Right lobe of liver (tissue), 6 donors: ENCODE results near the gene CERS6. TPM values are rescaled to one million over a fixed set of nuclear protein-coding genes. Genes with fewer than 3 reads are reported as not detected.

Experiments used
- ATAC-seq, 4 donors: fragments of 200-7000 bp; cut with Tn5 transposase; one replicate each; pipeline ENCODE4 v1.9.1; 2020; ENCODE audit warnings: mild to moderate bottlenecking in 4 of 4, moderate library complexity in 4 of 4
- DNase-seq, 3 donors: peaks; one replicate each; pipeline ENCODE4 v3.0.0-alpha.2; 2020
- H3K27ac ChIP-seq, 3 donors: fragments of 200-600 bp; one replicate each; pipeline ENCODE4 v1.8.0; 2022
- H3K27me3 ChIP-seq, 2 donors: fragments of 200-600 bp; one replicate each; pipeline ENCODE4 v1.8.0; 2022
- H3K36me3 ChIP-seq, 4 donors: fragments of 200-600 bp; sonication (generic) in 1 of 4; one replicate each; pipeline versions ENCODE4 v1.5.1 to v1.8.0; 2017 to 2022; ENCODE audit warnings: control low read depth in 1 of 4
- H3K4me1 ChIP-seq, 4 donors: fragments of 200-600 bp; sonication (generic) in 1 of 4; one replicate each; pipeline versions ENCODE4 v1.5.1 to v1.8.0; 2017 to 2022; ENCODE audit warnings: control low read depth in 1 of 4
- H3K4me3 ChIP-seq, 3 donors: fragments of 200-600 bp; one replicate each; pipeline ENCODE4 v1.8.0; 2022
- H3K9me3 ChIP-seq, 4 donors: fragments of 200-600 bp; sonication (generic) in 1 of 4; one replicate each; pipeline versions ENCODE4 v1.5.1 to v1.8.0; 2017 to 2022; ENCODE audit warnings: control low read depth in 1 of 4
- CTCF ChIP-seq, 4 donors: fragments of 200-600 bp in 3 of 4; fragments of 450-650 bp in 1 of 4; IDR thresholded peaks; one replicate each; pipeline versions ENCODE4 v1.5.1 to v1.8.0; 2016 to 2022; ENCODE audit warnings: antibody characterized with exemption in 4 of 4, mild to moderate bottlenecking in 2 of 4
- POLR2A ChIP-seq: fragments of 450-650 bp; IDR thresholded peaks from one replicate; pipeline ENCODE4 v1.6.1; 2017; ENCODE audit warnings: antibody characterized with exemption, mild to moderate bottlenecking
- WGBS: methylation state at CpG from one replicate; pipeline ENCODE4 v1.1.6; 2018; ENCODE audit warnings: low coverage, low lambda C conversion rate; ENCODE audit not compliant: insufficient coverage; ENCODE audit errors: missing lambda C conversion rate; 5-methylcytosine and 5-hydroxymethylcytosine counted together
- intact Hi-C, 2 donors: fragments of 100-400 bp; cut with DNase I; formaldehyde crosslinking; loops; one replicate each; pipeline versions ENCODE4 v1.11.2 to v1.14.1; 2022
- total RNA-seq, 6 experiments: library from RNA; depleted of rRNA in 2 of 6; stranded (reverse); fragments of >200 nt in 2 of 6; fragmentation: NEBNext Ultra II Directional in 3 of 6; extraction: Animal tissue kit (Norgen Biotek cat#: 25700) in 3 of 6; gene quantifications; one replicate each; pipeline versions ENCODE4 v1.1.0 to v1.2.4, GENCODE V29; 2016 to 2023
- donor health status: DM: no; HTN: yes; CAD: no.
- donor health status: DM: no; HTN: no; CAD: no.
- donor health status: DM: no; HTN: no; CAD: no.
- donor health status: DM: no; HTN: yes; CAD: no.
- donor health status: DM: no; HTN: yes; CAD: no.

The CERS6 gene
- total RNA-seq, 6 experiments from 2014 or later = 10.4 to 30.1 (median 15.6) TPM

DNA sequence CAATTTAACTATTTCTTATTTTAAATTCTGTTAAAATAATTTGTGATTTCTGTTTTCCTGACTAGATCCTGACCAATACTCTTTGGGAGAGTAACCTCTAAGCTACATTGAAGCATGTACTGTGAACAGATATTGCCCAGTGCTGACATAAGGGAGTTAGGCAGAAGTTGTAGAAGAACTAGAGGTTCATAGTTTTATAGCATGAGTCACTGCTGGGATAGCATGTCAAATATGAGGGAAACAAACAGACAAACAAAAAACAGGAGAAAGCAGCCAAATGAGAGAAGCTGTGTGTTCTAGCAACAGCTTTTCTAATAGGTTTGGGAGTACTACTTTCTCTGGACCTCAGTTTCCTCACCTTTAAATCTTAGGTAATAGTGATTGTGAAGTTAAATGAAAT is 72.4 kb downstream of the CERS6 start:
- H3K27ac ChIP-seq = no peak overlapping the region
- TF ChIP-seq CTCF (IDR thresholded peaks at IDR 0.05) (no peak), POLR2A (no peak)
- no peaks in the 10 kb centered on the region for H3K9me3 ChIP-seq
- H3K4me1 ChIP-seq = peaks cover 0 to 2% (median 0%) of the 10 kb centered on the region in 4 donors
- intact Hi-C loops = no loop called here
- ATAC-seq (peak in 1 of 4 donors; percentile 68), DNase-seq (no peak)
- no peaks in the 10 kb centered on the region for H3K36me3 ChIP-seq
- H3K4me3 ChIP-seq = no peak overlapping the region
- H3K27me3 ChIP-seq = no peaks in the 10 kb centered on the region

GRCh38 chr2:168529054-168529833 is 73.2 kb downstream of the CERS6 start:
- Histone ChIP-seq H3K27ac (no peak overlapping the region), H3K4me3 (no peak overlapping the region), H3K9me3 (no peaks in the 10 kb centered on the region), H3K36me3 (no peaks in the 10 kb centered on the region), H3K4me1 (peaks cover 0 to 2% (median 0%) of the 10 kb centered on the region in 4 donors), H3K27me3 (no peaks in the 10 kb centered on the region)
- intact Hi-C loops = no loop called here
- DNase-seq = no peak
- TF ChIP-seq CTCF (IDR thresholded peaks at IDR 0.05) (no peak), POLR2A (no peak)
- no peak for ATAC-seq
- 79% methylated on average over 2 of the region's 2 CpGs for WGBS

DNA sequence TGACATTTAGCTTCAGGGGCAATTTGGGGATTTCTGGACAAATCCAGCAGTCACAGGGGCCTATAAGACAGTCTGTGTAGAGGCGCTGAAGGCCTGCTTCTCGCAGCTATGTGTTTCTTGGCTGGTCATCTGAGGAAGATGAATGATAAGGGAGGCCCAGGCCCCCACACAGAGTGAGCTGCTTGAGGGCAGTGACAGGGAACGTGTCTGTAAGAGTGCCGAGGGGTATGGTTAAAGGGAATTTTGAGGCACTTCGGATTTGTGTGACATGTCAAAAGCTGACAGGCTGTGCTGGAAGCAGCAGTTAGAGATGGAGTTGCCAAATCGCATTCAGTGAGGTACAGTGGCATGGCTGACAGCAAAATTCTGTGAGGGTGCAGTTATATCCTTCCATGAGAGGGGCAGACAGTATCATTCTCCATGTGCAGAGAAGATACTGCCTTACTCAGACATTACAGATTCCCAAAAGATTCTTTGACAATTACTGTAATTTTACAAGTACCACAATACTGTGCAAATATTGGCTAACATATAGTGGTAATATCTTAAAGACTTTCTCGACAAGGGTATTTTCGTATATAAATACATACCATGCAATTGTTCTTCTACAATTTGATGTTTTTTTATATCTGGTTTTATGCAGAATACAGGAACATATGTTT is 74.0 kb downstream of the CERS6 start:
- no peaks in the 10 kb centered on the region for H3K9me3 ChIP-seq
- H3K27ac ChIP-seq = no peak overlapping the region
- 94% methylated on average over 5 of the region's 8 CpGs for WGBS
- H3K36me3 ChIP-seq = no peaks in the 10 kb centered on the region
- H3K4me1 ChIP-seq = peaks cover 0 to 2% (median 0%) of the 10 kb centered on the region in 4 donors
- H3K4me3 ChIP-seq = no peak overlapping the region
- ATAC-seq (no peak), DNase-seq (no peak)
- no peaks in the 10 kb centered on the region for H3K27me3 ChIP-seq
- intact Hi-C loops = no loop called here
- TF ChIP-seq POLR2A (no peak), CTCF (IDR thresholded peaks at IDR 0.05) (no peak)

DNA sequence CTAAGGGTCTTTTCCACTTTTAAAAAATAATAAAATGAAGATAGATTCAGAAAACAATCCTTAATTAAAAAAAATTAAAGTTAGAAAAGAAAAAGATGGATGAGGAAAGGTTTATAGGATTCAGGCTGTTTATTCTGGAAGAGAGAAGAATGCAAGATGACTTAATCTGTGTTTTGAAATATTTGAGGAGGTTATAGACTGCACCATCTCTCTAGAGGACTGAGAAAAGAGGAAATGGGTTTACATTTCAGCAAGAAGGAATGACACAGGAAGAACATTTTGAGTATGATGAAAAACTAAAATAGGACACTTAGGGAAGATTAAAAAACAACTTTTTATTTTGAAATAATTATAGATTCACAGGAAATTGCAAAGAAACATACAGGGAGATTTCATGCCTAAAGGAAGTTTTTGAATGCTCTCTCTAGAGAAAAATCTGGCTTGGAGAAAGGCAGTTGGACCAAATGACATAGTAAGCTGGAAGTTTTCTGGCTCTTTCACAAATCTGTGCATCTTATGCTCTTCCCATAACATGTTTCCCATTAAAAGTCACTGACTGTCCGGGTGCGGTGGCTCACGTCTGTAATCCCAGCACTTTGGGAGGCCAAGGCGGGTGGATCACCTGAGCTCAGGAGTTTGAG is 75.0 kb downstream of the CERS6 start:
- H3K36me3 ChIP-seq = no peaks in the 10 kb centered on the region
- H3K4me1 ChIP-seq = peaks cover 0 to 2% (median 0%) of the 10 kb centered on the region in 4 donors
- no peak overlapping the region for H3K4me3 ChIP-seq
- TF ChIP-seq CTCF (IDR thresholded peaks at IDR 0.05) (no peak), POLR2A (no peak)
- H3K27ac ChIP-seq = no peak overlapping the region
- no peaks in the 10 kb centered on the region for H3K9me3 ChIP-seq
- DNase-seq = no peak
- no peaks in the 10 kb centered on the region for H3K27me3 ChIP-seq
- intact Hi-C loops = no loop called here
- ATAC-seq = peak in 2 of 4 donors; percentile 31 to 47
- 59% methylated on average over 3 of the region's 4 CpGs for WGBS
